ENCODE data around the gene NAA11.

The NAA11 gene

DNA sequence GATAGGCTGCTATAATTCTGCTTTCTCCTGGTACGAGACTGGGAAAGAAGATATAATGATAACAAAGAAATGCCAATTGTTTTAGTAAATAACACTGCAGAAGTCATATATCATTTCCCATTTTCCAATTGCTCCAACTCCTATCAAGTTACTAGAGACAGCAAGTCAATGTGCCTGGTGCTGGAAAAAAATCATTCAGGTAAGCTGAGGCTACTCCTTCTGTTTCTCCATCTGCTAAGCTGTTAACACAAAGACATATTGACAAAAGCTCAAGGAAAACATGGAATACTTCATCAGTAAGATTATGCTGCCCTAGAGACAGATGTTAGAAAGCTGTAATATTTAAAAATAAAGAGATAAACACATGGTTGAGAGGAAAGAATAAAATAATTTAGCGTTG is 10.0 kb downstream of the NAA11 start:
- Histone ChIP-seq H3K4me1 (ENCODE audit: control insufficient read depth in 1 of 2, insufficient read depth in 1 of 2, low read depth in 1 of 2, low read length in 1 of 2) (no peaks in the 10 kb centered on the region), H3K9me3 (no peaks in the 10 kb centered on the region), H3K36me3 (no peaks in the 10 kb centered on the region), H3K27ac (no peak overlapping the region), H3K4me3 (ENCODE audit: low read depth in 1 of 2, low read length in 1 of 2) (no peak overlapping the region), H3K27me3 (no peaks in the 10 kb centered on the region)
- TF ChIP-seq CTCF (IDR thresholded peaks at IDR 0.05), result no peak

GRCh38 chr4:79311279-79311678 is 14.6 kb downstream of the NAA11 start:
- no peaks in the 10 kb centered on the region for H3K9me3 ChIP-seq
- H3K27ac ChIP-seq, result no peak overlapping the region
- TF ChIP-seq CTCF (IDR thresholded peaks at IDR 0.05), result no peak
- no peaks in the 10 kb centered on the region for H3K4me1 ChIP-seq (ENCODE audit: control insufficient read depth in 1 of 2, insufficient read depth in 1 of 2, low read depth in 1 of 2, low read length in 1 of 2)
- H3K4me3 ChIP-seq (ENCODE audit: low read depth in 1 of 2, low read length in 1 of 2), result no peak overlapping the region
- H3K27me3 ChIP-seq, result no peaks in the 10 kb centered on the region
- no peaks in the 10 kb centered on the region for H3K36me3 ChIP-seq

DNA sequence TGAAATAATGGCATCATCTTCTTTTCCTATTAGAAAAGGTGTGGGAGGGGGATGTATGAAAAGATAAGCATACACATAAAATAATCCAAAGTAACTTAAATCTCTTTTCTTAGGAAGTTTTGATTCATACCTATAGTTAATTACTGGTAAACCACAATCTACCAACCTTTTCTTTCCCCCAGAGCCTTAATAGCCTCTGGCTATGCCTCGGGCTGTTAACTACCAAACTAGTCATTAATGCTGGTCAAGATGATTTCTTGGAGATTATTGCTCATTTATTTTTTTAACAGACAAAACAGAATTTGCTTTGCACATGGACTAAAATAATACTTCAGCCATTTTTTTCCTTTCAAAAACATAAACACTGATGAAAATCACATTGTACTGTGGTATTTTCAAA is 16.9 kb downstream of the NAA11 start:
- TF ChIP-seq CTCF (IDR thresholded peaks at IDR 0.05), result no peak
- H3K9me3 ChIP-seq, result no peaks in the 10 kb centered on the region
- no peak overlapping the region for H3K27ac ChIP-seq
- no peak overlapping the region for H3K4me3 ChIP-seq (ENCODE audit: low read depth in 1 of 2, low read length in 1 of 2)
- H3K4me1 ChIP-seq (ENCODE audit: control insufficient read depth in 1 of 2, insufficient read depth in 1 of 2, low read depth in 1 of 2, low read length in 1 of 2), result no peaks in the 10 kb centered on the region
- no peaks in the 10 kb centered on the region for H3K27me3 ChIP-seq
- no peaks in the 10 kb centered on the region for H3K36me3 ChIP-seq

- Histone ChIP-seq H3K27ac (no peak overlapping the region), H3K27me3 (no peaks in the 10 kb centered on the region), H3K4me3 (ENCODE audit: low read depth in 1 of 2, low read length in 1 of 2) (no peak overlapping the region), H3K36me3 (no peaks in the 10 kb centered on the region), H3K4me1 (ENCODE audit: control insufficient read depth in 1 of 2, insufficient read depth in 1 of 2, low read depth in 1 of 2, low read length in 1 of 2) (no peaks in the 10 kb centered on the region), H3K9me3 (no peaks in the 10 kb centered on the region)
- TF ChIP-seq CTCF (IDR thresholded peaks at IDR 0.05), result no peak
These were observed 17.7 kb downstream of the NAA11 start for GRCh38 chr4:79308137-79308536.

- Histone ChIP-seq H3K4me3 (ENCODE audit: low read depth in 1 of 2, low read length in 1 of 2) (no peak overlapping the region), H3K9me3 (no peaks in the 10 kb centered on the region), H3K36me3 (no peaks in the 10 kb centered on the region), H3K27ac (no peak overlapping the region), H3K4me1 (ENCODE audit: control insufficient read depth in 1 of 2, insufficient read depth in 1 of 2, low read depth in 1 of 2, low read length in 1 of 2) (no peaks in the 10 kb centered on the region), H3K27me3 (no peaks in the 10 kb centered on the region)
- no peak for TF ChIP-seq CTCF (IDR thresholded peaks at IDR 0.05)
These were observed 19.1 kb downstream of the NAA11 start for GRCh38 chr4:79306795-79307194.

GRCh38 chr4:79300280-79300679 is 25.6 kb downstream of the NAA11 start:
- H3K4me3 ChIP-seq (ENCODE audit: low read depth in 1 of 2, low read length in 1 of 2), result no peak overlapping the region
- no peak overlapping the region for H3K27ac ChIP-seq
- H3K36me3 ChIP-seq, result no peaks in the 10 kb centered on the region
- no peak for TF ChIP-seq CTCF (IDR thresholded peaks at IDR 0.05)
- no peaks in the 10 kb centered on the region for H3K27me3 ChIP-seq
- no peaks in the 10 kb centered on the region for H3K9me3 ChIP-seq
- no peaks in the 10 kb centered on the region for H3K4me1 ChIP-seq (ENCODE audit: control insufficient read depth in 1 of 2, insufficient read depth in 1 of 2, low read depth in 1 of 2, low read length in 1 of 2)
